ENCODE results near the gene RPL36AL.

GRCh38 chr14:49641697-49642129 is 21.3 kb upstream of the RPL36AL start:
- TF ChIP-seq CTCF (IDR thresholded peaks at IDR 0.05) (no peak), POLR2AphosphoS5 (IDR thresholded peaks at IDR 0.05) (peak; percentile 50 to 87 (median 82)), EP300 (IDR thresholded peaks at IDR 0.05; ENCODE audit: low read depth) (peak; percentile 88)

All from transverse colon (tissue), 4 donors.